GM12864 (cell line): ENCODE results near the gene CACNA2D3.

Source experiments
- DNase-seq: peaks from one replicate; pipeline ENCODE4 v3.0.0-alpha.2; 2011; ENCODE audit warnings: low read depth
- H3K4me3 ChIP-seq: 2 replicates; pipeline ENCODE4 v1.5.1; 2011; ENCODE audit warnings: mild to moderate bottlenecking, low read depth, low read length, control low read depth
- TF ChIP-seq, protein P1 (sequence below): IDR thresholded peaks from 2 replicates; pipeline ENCODE4 v1.5.1; 2011; ENCODE audit warnings: low read depth, mild to moderate bottlenecking, moderate library complexity, low read length, control low read depth, inconsistent platforms; ENCODE audit errors: missing control alignments

The CACNA2D3 gene

DNA sequence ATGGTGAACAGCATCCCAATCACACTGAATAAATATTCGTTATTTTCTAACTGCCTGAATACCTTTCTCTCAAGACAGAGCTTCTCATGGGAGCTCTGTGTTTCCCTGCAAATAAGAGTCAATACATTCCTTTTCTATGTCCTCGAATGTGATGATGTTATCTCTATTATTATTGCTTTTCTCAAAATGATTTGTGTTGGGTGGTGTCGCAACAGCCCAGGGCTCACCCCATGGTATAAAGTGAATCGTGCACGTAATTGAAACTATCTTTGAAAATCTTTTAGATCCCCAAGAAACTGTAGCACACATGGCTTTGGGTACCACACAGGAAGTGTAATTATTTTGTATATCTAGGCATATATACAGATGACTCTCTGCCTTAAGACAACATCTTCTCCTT, 996.1 kb downstream of the CACNA2D3 start:
- H3K4me3 ChIP-seq: no peak overlapping the region
- TF ChIP-seq, protein P1, sequence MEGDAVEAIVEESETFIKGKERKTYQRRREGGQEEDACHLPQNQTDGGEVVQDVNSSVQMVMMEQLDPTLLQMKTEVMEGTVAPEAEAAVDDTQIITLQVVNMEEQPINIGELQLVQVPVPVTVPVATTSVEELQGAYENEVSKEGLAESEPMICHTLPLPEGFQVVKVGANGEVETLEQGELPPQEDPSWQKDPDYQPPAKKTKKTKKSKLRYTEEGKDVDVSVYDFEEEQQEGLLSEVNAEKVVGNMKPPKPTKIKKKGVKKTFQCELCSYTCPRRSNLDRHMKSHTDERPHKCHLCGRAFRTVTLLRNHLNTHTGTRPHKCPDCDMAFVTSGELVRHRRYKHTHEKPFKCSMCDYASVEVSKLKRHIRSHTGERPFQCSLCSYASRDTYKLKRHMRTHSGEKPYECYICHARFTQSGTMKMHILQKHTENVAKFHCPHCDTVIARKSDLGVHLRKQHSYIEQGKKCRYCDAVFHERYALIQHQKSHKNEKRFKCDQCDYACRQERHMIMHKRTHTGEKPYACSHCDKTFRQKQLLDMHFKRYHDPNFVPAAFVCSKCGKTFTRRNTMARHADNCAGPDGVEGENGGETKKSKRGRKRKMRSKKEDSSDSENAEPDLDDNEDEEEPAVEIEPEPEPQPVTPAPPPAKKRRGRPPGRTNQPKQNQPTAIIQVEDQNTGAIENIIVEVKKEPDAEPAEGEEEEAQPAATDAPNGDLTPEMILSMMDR: no peak
- no peak for DNase-seq

GRCh38 chr3:55119268-55119667, 996.9 kb downstream of the CACNA2D3 start:
- DNase-seq: no peak
- H3K4me3 ChIP-seq: no peak overlapping the region
- TF ChIP-seq, protein P1: no peak

GRCh38 chr3:55122312-55122711, 1000.0 kb downstream of the CACNA2D3 start:
- H3K4me3 ChIP-seq: no peak overlapping the region
- TF ChIP-seq, protein P1: no peak
- no peak for DNase-seq
